Frontal cortex (tissue), 4 donors: ENCODE measurements around the gene COL11A1. TPM values are rescaled to one million over a fixed set of nuclear protein-coding genes. Genes with fewer than 3 reads are reported as not detected.
"Not testable (repeated sequence)": the region's sequence is repeated elsewhere in the genome, so short reads cannot be mapped to it uniquely, and the experiment has no call there.

Source experiments
- DNase-seq, 2 donors: peaks; one replicate each; pipeline ENCODE4 v3.0.0; 2012; ENCODE audit warnings: low spot score in 2 of 2
- FAIRE-seq: peaks from 2 replicates; lab custom pipeline; 2012; peaks lifted over from hg19 to GRCh38; lab: Jason Lieb, UNC
- total RNA-seq: library from RNA; depleted of rRNA; stranded (reverse); fragments of >200 nt; gene quantifications from one replicate; pipeline ENCODE4 v1.2.3, GENCODE V29; 2014
- donor health status: control.
- donor health status: control.
- donor health status: control.

The COL11A1 gene
- total RNA-seq, 1 donor from 2014 or later, result 20.0 TPM

DNA sequence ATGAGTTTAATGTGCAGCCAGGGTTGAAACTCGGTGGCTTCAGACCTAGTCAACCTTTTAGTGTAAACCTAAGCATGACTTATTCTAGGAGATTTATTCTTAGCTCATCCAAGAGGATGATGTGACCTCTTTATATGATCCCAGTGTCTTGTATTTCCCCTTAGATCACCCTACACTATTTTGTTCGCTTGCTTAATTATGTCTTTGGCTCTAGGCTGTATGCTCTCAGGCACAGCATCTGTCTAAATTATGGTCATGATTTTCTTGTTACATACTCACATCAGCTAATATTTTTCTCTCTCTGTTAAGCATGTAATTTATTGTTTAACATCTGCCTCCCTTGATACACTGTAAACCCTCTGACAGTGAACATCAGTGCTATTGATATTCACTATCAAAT lies 19.1 kb downstream of the COL11A1 start:
- no peak for DNase-seq
- no peak for FAIRE-seq

DNA sequence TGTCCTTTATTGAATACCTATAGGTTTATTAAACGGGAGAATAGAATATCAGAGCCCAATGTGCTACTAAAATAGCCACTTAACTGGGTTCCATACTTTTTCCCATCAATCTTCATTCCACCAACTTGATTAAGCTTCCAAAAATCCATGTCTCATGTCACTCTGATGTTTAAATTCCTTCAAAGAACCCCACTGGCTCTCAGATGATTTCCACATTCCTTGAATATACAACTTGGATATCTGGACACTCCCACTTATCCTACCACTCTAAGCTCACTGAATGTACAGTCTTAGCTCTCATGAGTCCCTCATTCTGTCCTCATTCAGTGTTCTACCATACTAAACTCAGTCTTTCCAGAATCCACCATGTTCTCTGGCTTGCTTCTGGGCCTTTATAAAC lies 21.1 kb downstream of the COL11A1 start:
- no peak for FAIRE-seq
- DNase-seq, result no peak

DNA sequence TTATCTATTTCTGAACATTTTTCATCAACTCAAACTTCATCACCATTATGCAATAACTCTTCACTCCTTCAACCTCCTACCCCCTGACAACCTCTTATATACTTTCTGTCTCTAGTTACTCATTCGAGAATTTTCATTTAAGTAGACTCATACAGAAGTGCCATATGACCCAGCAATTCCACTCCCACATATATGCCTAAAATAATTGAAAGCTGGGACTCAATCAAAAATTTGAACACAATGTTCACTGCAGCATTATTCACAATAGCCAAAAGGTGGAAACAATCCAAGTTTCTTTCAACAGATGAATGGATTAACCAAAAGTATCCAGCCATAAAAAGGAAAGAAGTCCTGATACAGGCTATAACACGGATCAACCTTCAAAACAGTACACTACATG lies 24.1 kb downstream of the COL11A1 start:
- no peak for DNase-seq
- no peak for FAIRE-seq

GRCh38 chr1:103075316-103076000 lies 32.9 kb downstream of the COL11A1 start:
- FAIRE-seq (no peak), DNase-seq (no peak)

GRCh38 chr1:103074224-103074623 lies 34.1 kb downstream of the COL11A1 start:
- DNase-seq (no peak), FAIRE-seq (peak; percentile 34)

DNA sequence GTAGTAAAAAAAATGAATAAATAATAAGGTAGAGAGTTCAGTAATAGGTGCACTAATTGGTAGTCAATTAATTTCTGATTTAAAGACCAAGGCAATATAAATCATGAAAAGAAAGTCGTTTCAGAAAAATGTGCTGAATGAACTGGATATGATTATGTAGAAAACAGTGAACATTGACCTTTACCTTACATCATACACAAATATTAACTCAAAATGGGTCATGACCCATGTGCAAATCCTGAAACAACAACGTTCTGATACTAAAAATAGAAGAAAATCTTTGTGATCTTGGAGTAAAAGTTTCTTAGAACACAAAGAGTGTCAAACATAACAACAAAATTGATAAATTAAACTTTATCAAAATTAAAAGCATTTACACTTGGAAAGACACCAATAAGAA lies 39.1 kb downstream of the COL11A1 start:
- no peak for FAIRE-seq

GRCh38 chr1:103063921-103064320 lies 44.4 kb downstream of the COL11A1 start:
- DNase-seq, result no peak
- no peak for FAIRE-seq

More for the DNA sequence above, 39.1 kb downstream of the COL11A1 start:
- no peak for DNase-seq

GRCh38 chr1:103058391-103058790 lies 49.9 kb downstream of the COL11A1 start:
- DNase-seq (no peak), FAIRE-seq (no peak)

DNA sequence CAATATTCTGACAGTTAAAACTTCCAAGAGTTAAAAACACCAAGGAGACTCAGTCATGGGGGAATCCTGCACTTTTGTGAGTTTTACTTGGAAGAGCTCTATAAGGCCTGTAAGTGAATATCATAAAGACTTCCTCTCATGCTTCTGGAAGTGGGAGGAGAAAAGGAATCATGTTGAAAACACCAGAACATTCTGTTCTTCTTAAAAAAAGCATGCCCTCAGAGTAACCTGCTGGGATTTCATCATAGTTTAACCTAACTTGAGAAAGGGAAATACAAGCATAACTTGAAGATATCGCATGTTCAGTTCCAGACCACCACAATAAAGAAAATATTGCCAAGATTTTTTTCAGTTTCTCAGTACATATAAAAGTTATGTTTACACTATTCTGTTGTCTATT lies 51.9 kb downstream of the COL11A1 start:
- no peak for FAIRE-seq

GRCh38 chr1:103028110-103028509 lies 80.2 kb downstream of the COL11A1 start:
- not testable (repeated sequence) for DNase-seq

More for the DNA sequence above, 51.9 kb downstream of the COL11A1 start:
- no peak for DNase-seq

DNA sequence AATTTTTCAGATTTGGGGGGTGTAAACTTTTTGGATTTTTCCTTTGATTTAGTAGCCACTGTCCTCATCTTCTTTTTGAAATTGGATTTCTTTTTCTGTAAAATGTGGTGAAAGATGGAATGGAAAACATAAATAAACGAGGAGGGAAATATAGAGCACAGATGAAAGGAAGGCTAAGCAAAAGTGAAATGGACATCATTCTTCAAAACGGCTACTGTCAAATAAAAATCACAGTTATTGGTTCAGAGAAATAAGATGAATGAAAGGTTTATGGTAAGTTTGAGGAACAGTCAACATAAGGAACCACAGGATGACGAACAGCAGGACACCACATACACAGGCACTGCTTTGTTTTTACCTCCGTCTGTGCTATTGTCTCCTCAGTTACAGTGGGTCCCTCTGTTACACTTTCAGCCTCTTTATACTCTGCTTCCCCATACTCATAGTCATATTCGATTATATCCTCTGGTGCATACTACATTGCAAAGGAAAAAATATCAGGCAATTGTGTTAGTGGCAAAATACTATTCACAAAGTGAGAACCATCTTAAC lies 82.4 kb downstream of the COL11A1 start:
- FAIRE-seq, result no peak
- DNase-seq, result no peak

More at GRCh38 chr1:103028110-103028509, 80.2 kb downstream of the COL11A1 start:
- not testable (repeated sequence) for FAIRE-seq

GRCh38 chr1:103024051-103024450 lies 84.3 kb downstream of the COL11A1 start:
- no peak for DNase-seq
- no peak for FAIRE-seq

- no peak for FAIRE-seq
Measured at GRCh38 chr1:103002005-103002404, 106.3 kb downstream of the COL11A1 start.

DNA sequence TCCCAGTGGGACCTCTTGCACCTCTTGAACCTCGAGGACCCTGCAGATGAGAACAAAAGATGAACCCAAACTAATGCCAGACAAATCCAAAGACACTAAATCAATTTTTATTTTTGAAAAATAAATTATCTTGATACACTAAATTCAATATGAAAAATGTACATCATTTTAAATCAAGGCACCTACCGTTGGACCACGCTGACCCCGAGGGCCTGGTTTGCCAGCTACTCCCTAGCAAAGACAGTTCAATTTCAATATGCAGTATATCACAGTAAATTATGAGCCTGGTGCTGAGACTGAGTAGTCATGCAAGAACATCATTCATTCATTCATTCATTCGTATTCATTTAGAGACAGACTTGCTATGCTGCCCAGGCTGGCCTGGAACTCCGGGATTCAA lies 129.4 kb downstream of the COL11A1 start:
- DNase-seq, result no peak
- FAIRE-seq, result no peak

More at GRCh38 chr1:103002005-103002404, 106.3 kb downstream of the COL11A1 start:
- DNase-seq, result no peak

- FAIRE-seq (no peak), DNase-seq (no peak)
Measured at GRCh38 chr1:102977292-102977691, 131.0 kb downstream of the COL11A1 start.

GRCh38 chr1:102970496-102971078 lies 137.7 kb downstream of the COL11A1 start:
- peak in 1 of 2 donors; percentile 5 for DNase-seq
- no peak for FAIRE-seq

GRCh38 chr1:102967786-102968185 lies 140.5 kb downstream of the COL11A1 start:
- DNase-seq (no peak), FAIRE-seq (no peak)

DNA sequence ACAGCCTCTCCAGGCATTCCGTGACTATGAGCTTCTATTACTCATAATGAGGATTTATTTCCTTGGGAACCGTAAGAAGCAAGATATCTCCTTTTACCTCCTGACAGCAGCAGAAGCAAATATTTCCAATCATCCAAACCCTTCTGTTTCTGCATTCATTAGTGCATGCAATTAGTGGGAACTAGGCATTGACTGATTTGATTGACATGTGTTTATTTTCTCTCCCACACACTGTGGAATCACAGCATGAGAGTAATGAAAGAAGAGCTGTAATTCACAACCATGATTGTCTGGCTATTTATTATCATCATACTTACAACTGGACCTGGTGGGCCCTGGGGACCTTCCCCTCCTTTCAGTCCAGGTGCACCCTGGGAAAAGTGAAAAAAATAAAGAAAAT lies 146.8 kb downstream of the COL11A1 start:
- DNase-seq, result no peak
- FAIRE-seq, result no peak

GRCh38 chr1:102954576-102954975 lies 153.7 kb downstream of the COL11A1 start:
- DNase-seq, result no peak
- no peak for FAIRE-seq

- FAIRE-seq, result no peak
- no peak for DNase-seq
Measured at GRCh38 chr1:102952400-102952799, 155.9 kb downstream of the COL11A1 start.

GRCh38 chr1:102942324-102942723 lies 166.0 kb downstream of the COL11A1 start:
- FAIRE-seq (no peak), DNase-seq (no peak)
